SIG-M5 (cell line): ENCODE results near the gene PITPNM1.
"Not testable (repeated sequence)": the region's sequence is repeated elsewhere in the genome, so short reads cannot be mapped to it uniquely, and the experiment has no call there.

ENCODE experiments used
- DNase-seq: peaks from one replicate; lab custom pipeline; 2025; lab: John Stamatoyannopoulos, UW

Gene PITPNM1

GRCh38 chr11:67466367-67466766 lies 38.8 kb downstream of the PITPNM1 start:
- no peak for DNase-seq

GRCh38 chr11:67465530-67465929 lies 39.6 kb downstream of the PITPNM1 start:
- not testable (repeated sequence) for DNase-seq

- no peak for DNase-seq
These were observed 40.0 kb downstream of the PITPNM1 start for GRCh38 chr11:67465189-67465510.

- DNase-seq, result no peak
These were observed 40.6 kb downstream of the PITPNM1 start for GRCh38 chr11:67464411-67465188.

- no peak for DNase-seq
These were observed 41.3 kb downstream of the PITPNM1 start for GRCh38 chr11:67463680-67464410.

- no peak for DNase-seq
These were observed 42.0 kb downstream of the PITPNM1 start for GRCh38 chr11:67463186-67463585.

- no peak for DNase-seq
These were observed 46.9 kb downstream of the PITPNM1 start for GRCh38 chr11:67458266-67458665.

GRCh38 chr11:67457453-67457852 lies 47.7 kb downstream of the PITPNM1 start:
- no peak for DNase-seq

GRCh38 chr11:67456068-67456705 lies 49.0 kb downstream of the PITPNM1 start:
- no peak for DNase-seq

GRCh38 chr11:67455054-67455453 lies 50.1 kb downstream of the PITPNM1 start, which contains the start of gene CABP4:
Gene CABP4 (plus strand): TSS chr11:67455354. CDS start chr11:67455424, 70 bp downstream.
- no peak for DNase-seq

- DNase-seq, result no peak
These were observed 51.1 kb downstream of the PITPNM1 start for GRCh38 chr11:67453816-67454732.

- DNase-seq, result no peak
These were observed 52.8 kb downstream of the PITPNM1 start, which contains the start of gene GPR152 for GRCh38 chr11:67452141-67452952. Gene GPR152 (minus strand): TSS chr11:67452729. CDS start chr11:67452724, 5 bp downstream.

GRCh38 chr11:67451658-67451976 lies 53.5 kb downstream of the PITPNM1 start:
- no peak for DNase-seq

GRCh38 chr11:67450796-67451657 lies 54.1 kb downstream of the PITPNM1 start:
- DNase-seq, result no peak

- DNase-seq, result no peak
These were observed 55.9 kb downstream of the PITPNM1 start for GRCh38 chr11:67449116-67449844.

- DNase-seq, result no peak
These were observed 56.9 kb downstream of the PITPNM1 start for GRCh38 chr11:67448220-67448609.

- DNase-seq, result no peak
These were observed 59.6 kb downstream of the PITPNM1 start for GRCh38 chr11:67445515-67445914.

- DNase-seq, result no peak
These were observed 62.4 kb downstream of the PITPNM1 start for GRCh38 chr11:67442504-67443404.
